CD4-positive, alpha-beta T cell treated with Interleukin-4 for 4 hours (primary cell): ENCODE measurements around the gene BAIAP3.
"Not testable (repeated sequence)": the region's sequence is repeated elsewhere in the genome, so short reads cannot be mapped to it uniquely, and the experiment has no call there.

Experiments used
- DNase-seq: peaks from one replicate; pipeline ENCODE4 v3.0.0-alpha.2; 2020

BAIAP3 gene

DNA sequence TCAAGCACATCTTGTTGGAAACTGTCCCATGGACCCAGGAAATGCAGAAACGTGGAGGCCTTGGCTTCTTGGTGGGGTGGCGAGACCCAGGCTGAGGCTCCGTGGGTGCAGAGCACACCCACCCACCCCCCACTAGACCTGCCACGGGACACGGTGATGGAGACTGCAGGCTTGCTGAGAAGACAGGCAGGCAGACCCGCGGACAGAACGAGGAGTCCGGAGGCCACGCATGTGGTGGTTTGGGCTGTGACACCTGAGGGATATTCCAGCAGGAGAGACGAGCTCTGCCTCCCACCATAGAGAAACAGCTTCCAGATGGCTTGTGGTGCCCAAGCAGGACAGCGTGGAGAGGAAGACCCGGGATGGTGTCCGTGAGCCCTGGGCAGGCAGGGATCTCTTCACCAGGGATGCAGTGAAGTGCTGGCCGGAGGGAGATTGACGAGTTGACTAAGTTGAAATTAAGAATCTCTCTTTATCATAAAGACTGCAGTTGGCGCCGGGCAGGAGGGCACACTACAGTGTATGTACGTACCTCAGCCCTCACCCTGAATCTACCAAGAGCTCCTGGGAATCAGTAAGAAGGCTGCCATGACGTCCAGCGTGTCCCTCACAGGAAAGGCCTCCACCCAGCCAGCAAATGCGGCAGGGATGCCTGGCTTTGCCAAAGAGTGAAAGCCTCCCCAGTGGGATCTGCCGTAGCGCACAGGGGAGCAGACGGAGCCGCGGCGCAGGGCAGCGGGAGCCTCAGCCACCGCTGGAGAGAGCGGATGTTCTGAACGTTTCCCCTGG is 15.8 kb upstream of the BAIAP3 start:
- DNase-seq: no peak

DNA sequence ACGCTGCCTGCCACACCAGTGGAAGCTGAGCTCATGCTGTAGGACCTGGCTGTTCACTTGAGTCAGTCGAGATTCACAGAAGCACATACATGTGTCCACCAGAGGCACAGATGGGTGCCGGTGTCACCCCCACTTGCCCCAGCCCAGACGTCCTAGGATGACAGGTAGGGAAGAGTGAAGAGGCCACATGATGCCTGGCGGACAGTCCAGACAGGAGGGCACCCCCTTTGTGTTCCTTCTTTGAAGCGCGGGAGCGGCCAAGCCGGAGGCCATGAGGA is 15.2 kb upstream of the BAIAP3 start:
- no peak for DNase-seq

DNA sequence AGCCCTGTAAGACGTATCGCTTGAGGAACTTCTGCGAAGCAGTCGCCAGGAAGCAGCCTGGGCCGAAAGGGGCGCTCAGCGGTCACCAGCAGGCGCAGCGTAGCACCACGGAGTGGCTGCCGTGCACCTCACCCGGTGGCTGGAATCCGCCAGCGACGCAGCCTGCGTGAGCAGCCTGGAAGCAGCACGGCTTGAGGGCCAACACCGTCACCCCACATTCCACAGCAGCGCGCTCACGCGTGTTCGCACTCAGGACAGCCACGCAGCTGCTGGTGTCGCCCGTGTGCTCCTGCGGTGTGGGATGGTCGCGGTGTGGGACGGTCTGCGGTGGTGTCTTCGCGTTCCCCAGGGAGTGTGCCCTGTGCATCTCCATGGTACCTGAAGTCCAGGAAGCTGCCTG is 14.4 kb upstream of the BAIAP3 start:
- no peak for DNase-seq

DNA sequence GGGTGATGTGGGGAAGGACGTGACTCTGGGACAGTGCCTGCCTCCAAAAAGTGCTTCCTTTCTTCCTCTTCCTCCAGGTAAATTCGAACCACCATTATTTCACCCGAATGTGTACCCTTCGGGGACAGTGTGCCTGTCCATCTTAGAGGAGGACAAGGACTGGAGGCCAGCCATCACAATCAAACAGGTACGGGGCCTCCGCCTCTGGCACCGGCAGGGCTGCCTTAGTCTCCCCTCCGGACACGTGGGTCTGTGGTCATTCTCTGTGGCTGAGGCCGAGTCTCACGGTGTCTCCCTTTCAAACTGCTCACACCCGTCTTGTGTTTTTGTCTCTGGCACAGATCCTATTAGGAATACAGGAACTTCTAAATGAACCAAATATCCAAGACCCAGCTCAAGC is 13.3 kb upstream of the BAIAP3 start:
- DNase-seq: no peak

DNA sequence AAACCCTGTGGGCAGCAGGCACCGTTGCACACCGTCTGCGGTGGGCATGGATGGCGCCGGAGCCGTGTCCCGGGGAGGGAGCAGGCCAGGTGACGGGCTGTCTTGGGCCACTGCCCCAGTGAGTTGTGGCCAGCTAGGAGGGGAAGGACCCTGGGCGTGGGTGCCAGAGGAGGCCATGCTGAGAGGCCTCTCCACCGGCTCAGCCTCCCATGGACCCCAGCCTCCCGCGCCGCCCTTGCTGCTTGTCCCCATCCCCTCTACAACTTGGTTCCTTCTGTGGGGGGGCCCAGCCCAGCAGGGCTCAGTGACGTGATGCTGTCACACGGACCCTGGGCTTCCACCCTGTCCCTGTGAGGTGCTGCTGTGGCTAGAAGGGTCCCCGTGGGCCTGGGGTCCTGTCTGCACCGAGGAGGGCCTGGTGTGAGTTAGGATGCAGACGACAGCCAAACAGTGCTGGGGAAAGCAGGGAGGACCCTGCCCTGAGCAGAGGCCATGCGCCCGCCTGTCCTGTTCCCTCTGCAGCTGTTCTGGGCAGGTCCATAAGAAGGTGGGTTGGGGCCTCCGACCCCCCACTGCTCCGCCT is 12.7 kb upstream of the BAIAP3 start:
- no peak for DNase-seq

DNA sequence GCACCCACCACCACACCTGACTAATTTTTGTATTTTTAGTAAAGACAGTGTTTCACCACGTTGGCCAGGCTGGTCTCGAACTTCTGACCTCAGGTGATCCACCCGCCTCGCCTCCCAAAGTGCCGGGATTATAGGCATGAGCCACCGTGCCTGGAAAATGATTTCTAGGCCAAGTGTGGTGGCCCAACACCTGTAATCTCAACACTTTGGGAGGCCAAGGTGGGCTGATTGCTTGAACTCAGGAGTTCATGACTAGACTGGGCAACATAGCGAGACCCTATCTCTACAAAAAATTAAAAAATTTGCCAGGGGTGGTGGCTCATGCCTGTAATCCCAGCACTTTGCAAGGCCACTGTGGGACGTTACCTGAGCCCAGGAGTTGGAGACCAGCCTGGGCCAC is 11.0 kb upstream of the BAIAP3 start:
- DNase-seq: no peak

DNA sequence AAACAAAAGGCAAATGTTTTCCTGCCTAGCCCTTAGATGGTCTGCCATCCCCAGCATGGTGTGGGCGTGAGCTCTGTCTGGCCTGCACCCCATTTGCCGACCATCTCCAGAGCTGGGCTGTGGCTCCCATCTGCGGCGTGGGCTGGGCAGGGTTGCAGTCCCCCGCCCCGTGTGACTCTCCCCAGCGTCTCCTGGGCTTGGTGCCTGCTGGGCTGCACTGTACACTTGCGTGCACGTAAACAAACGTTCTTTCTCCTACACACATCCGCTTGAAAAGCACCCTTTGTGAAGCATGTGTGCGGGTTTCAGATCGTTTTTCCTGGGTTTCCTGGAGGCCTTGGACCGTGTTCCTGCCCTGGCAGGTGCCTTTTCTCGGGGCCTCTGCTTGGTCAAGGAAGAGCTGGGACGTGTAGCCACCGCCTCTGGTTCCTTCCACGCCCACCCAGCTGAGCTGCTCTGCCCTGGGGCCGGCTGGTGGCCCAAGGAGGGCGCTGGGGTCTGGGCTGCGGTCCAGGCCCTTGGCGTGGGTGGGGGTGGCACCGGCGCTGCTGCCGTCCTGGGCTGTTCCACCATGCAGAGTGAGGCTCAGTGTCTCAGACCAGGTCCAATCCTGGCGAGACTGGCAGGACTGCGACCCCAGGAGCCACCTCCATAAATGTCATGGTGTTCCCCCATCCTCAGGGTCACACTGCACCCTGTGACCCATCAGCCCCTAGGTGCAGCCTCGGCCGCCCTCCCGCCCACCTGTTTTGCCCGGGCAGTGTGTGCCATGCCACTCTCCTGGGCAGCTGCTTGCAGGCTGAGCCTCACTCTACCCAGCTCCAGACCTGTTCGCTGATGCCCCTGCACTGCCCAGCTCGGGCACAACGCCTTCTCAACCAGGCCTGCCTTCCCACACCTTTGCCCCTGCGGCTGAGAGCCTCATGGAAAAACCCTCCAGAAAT is 9.9 kb upstream of the BAIAP3 start:
- no peak for DNase-seq

DNA sequence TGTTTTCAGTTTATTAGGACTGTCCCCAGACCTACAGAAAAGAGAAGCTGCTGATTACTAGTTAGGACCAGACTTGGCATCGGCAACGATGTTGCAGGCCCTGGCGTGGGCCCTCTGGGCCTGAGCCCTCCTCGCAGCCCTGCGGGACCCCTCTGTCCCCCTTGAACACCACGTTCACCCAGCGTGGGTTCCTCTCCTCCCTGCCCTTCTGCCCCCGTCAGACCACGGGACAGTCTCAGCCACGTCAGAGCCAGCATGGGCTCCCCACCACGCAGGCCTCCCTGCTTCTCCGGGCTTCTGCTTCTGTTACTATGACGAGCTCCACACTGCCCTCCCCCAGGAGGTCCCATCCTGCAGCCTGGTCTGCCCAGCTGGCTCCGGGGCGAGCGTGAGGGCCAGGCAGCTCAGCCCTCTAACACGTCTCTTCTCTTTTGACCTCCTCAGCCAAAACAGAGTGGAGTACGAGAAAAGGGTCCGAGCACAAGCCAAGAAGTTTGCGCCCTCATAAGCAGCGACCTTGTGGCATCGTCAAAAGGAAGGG is 9.1 kb upstream of the BAIAP3 start:
- DNase-seq: no peak

DNA sequence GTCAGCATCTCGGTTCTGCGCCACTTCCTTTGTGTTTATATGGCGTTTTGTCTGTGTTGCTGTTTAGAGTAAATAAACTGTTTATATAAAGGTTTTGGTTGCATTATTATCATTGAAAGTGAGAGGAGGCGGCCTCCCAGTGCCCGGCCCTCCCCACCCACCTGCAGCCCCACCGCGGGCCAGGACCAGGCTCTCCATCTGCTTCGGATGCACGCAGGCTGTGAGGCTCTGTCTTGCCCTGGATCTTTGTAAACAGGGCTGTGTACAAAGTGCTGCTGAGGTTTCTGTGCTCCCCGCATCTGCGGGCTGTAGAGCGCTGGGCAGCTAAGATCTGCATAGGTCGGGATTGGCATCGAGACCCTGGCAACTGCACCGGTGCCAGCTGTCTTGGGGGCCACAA is 8.2 kb upstream of the BAIAP3 start:
- no peak for DNase-seq

DNA sequence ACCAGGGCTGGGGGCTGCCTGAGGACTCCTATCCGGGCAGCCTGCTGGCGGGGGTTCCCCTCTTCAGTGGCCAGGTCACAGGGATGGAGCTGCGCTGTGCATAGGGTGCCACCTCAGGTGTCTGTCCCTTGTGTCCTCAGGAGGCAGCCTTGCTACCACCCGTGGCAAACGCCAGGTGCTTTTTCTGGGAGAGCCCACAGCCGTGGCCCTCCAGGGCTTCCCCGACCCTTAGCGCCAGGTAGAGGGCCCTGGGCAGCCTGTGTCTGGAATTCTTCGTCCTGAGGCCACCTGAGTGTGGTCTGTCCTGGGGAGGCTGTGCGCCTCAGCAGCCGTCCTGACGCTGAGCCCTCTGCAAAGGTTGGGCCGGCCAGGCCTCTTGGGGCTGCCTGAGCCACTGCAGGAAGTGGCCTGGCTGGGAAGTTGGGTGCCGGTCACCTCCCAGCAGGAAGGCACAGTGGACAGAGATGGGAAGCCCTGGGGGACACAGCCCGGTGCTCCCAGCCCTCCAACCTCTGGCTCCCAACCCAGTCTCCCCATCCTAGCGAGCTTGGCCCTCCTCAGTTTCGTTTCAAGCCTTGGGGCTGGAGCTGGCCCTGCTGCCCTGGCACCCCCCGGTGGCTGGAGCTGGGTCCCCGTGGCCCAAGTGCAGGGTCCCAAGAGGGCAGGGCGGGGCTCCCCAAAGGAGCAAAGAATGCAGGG is 7.6 kb upstream of the BAIAP3 start:
- no peak for DNase-seq

- DNase-seq: no peak
Measured at GRCh38 chr16:1326391-1326790, 7.1 kb upstream of the BAIAP3 start.

DNA sequence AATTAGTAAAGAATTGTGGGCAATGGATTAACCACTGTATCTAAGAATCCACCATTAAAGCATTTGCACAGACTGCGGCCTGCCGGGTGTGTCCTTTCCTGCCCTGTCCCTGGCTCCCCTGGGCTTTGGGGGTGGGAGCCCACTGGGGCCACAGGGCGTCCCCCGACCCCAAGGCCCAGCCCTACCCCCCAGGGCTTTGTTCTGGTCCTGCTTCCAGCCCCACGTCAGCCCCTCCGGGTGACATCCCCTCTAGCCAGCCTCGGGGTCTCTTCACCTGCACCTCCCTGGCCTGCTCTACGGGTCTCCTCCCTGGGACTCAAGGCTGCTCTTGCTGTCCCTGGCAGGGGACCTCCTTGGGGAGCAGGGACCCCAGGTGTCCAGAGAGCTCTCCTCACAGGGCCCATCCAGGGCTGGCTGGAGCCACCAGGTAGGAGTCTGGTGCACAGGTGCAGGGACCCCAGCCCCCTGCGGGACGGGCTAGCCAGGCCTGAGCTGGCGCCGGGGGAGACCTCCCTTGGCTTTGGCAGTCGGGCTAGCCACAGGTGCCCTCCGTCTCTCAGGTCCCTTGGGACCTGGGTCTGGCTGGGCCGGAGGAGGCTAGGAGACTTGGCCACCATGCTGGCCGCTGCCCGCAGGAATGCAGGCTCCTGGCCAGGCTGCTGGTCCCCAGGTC is 6.4 kb upstream of the BAIAP3 start:
- DNase-seq: no peak

GRCh38 chr16:1327619-1327947 is 5.9 kb upstream of the BAIAP3 start:
- DNase-seq: no peak

GRCh38 chr16:1328136-1328535 is 5.3 kb upstream of the BAIAP3 start:
- not testable (repeated sequence) for DNase-seq

- not testable (repeated sequence) for DNase-seq
Measured at GRCh38 chr16:1328961-1329360, 4.5 kb upstream of the BAIAP3 start.

DNA sequence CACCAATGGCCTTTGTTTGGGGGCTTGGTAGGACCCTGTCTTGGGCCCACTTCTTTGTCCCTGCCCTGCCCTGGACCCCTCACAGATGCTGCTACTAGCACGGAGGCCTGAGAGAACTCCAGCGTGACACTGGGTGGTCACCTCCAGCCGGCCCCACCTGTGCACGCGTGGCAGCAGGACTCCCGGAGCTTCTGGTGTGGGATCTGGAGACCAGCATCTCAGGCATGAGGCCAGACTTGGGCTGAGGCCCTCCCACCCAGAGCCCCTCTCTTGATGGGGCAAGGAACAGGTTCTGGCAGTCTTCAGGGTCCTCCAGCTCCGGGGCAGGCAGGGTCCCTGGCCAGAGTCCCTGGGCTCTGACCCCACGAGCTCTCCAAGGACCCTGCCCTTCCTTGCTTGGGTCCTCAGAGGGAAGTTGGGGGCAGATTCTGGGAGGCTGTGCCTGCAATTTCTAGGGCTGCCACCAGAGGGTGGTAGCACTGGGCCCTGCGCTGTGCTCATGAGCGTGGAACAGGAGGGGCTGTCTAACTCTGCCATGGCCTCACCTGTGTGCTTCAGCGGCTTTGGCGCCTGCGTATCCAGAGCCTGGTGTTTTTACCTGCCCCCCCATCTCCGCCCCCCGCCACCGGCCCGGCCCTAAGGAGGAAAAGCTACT is 3.1 kb upstream of the BAIAP3 start:
- no peak for DNase-seq

DNA sequence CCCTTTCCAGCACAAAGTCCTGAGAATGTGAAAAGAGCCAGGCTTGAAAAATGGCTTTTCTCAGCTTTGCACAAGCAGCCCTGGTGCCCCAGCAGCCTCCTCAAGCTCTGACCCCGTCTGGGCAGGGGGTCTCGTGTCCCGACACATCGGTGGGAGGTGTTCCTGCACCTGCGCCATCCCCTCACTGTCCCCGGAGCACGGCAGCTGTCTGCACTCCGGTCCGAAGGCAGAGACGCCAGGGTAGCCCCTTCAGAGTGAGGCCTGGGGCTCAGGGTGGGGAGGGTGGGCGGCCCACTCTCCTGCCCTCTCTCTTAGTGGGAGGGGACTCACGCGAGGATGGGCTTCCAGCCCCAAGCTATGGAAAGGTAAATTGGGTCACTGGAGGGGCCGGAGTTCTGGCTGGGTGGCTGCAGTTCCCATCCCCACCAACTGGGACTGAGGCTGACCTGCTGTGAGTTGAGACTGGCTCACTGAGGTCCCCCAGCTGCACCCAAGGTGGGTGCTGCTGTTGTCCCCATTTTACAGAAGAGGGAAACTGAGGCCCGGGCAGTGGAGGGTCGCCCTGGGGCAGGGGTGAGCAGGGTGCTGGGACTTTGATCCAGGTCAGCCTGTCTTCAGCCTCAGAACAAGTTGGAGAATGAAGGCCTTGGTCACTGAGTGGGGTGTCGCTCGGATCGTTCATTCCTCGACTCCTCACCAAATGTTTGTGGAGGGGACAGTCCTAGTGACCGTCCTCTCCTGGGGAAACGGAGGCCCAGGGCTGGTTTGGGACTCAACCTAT is 2.3 kb upstream of the BAIAP3 start:
- DNase-seq: no peak

DNA sequence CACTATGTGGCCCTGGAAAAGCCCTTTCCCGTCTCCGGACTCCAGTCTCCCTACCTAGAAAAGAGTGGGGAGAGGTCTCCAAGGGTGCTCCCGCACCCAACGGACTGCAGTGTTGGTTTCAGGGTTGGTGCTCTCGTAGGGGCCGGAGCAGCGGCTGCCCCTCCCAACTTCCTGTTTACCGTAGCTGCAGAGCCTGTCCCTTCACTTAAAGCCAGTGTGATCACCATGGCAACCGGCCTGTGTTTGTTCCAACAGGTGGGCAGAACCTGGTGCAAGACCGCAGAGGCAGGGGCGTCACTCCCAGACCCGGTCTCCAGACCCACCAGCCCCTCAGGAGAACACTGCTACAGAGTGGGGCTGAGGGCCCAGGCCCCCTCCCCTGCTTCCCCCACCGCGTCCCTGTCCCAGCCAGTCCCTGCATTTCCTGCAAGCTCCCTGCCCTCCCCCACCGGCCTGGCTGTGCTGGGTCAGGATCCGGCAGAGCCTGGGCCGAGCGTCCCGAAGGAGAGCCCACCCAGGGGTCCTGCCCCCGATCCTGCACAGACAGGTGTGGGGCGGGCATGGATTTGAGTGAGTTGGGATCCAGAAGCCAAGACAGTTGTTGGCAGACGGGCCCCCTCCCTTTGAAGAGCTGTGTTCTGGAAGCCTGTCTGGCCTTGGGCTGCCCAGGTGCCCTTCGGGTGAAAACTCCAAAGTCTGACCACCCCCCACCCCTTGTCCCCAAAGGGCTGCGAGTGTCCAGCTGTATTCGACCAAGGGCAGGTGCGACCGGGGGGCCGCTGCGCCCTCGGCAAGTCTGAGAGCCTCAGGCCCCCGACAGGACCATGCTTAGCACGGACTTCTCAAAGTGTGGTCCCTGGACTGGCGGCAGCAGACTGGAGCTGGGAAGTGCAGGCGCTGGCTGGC is 1.5 kb upstream of the BAIAP3 start:
- DNase-seq: peak; percentile 83

DNA sequence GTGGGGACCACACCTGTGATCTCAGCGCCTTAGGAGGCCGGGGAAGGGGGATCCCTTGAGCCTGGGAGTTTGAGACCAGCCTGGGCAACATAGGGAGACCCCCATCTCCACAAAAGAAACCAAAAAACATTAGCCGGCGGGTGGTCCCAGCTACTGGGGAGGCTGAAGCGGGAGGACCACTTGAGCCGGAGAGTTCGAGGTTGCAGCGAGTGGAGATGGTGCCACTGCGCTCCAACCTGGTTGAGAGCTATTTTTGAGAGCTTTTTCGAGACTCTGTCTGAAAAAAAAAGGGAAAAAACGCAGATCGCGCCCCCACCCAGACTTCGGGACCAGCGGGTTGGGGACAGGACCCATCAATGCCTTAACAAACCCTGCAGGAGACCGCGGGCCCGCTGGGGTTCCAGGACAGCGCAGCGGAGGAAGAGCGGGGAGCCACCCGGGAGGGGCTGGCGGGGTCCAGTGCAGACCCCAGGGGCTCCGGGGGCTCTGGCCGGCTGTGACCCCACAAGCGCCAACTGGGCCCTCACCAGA is 762 bp upstream of the BAIAP3 start:
- no peak for DNase-seq
